NOMO-1 treated with dmso at 0.1 percent for 144 hours (cell line): ENCODE data around the gene PEG3.
"Not testable (repeated sequence)": the region's sequence is repeated elsewhere in the genome, so short reads cannot be mapped to it uniquely, and the experiment has no call there.

Experiments
- DNase-seq: peaks from one replicate; lab custom pipeline; 2025; ENCODE audit not compliant: unreplicated experiment; lab: John Stamatoyannopoulos, UW

The PEG3 gene

GRCh38 chr19:56840451-56841192 lies at the start of gene PEG3, which contains the start of gene ZIM2:
TSS of gene PEG3 (minus strand) at chr19:56840726. CDS start at chr19:56824655, 16,071 bp downstream.
TSS of gene ZIM2 (minus strand) at chr19:56840726. CDS start at chr19:56824277, 16,449 bp downstream.
- DNase-seq: no peak

GRCh38 chr19:56885173-56885985 lies 44.9 kb upstream of the PEG3 start:
- no peak for DNase-seq

DNA sequence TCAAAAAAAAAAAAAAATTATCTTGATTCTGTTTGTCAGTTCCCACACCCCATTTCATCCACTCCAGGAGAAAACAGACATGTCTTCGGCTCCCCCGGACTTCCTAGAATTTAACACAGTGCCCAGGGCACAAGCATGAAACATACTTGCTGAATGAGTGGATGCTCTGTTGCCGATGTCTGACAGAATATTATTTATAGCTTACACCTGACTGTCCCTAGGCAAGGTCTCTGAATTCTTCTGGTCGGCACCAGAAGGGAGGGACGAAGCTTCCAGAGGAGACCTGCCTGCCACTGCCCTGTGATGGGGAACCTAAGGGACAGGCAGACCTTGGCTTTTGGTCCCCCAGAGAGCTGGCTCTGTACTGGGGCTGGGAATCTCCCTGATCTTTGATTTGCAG lies 43.9 kb upstream of the PEG3 start:
- no peak for DNase-seq

GRCh38 chr19:56880592-56881190 lies 40.2 kb upstream of the PEG3 start:
- no peak for DNase-seq

- no peak for DNase-seq
These were observed 36.7 kb upstream of the PEG3 start for GRCh38 chr19:56877069-56877715.

GRCh38 chr19:56875717-56876116 lies 35.2 kb upstream of the PEG3 start:
- DNase-seq: no peak

- DNase-seq: no peak
These were observed 34.0 kb upstream of the PEG3 start for GRCh38 chr19:56874530-56874929.

DNA sequence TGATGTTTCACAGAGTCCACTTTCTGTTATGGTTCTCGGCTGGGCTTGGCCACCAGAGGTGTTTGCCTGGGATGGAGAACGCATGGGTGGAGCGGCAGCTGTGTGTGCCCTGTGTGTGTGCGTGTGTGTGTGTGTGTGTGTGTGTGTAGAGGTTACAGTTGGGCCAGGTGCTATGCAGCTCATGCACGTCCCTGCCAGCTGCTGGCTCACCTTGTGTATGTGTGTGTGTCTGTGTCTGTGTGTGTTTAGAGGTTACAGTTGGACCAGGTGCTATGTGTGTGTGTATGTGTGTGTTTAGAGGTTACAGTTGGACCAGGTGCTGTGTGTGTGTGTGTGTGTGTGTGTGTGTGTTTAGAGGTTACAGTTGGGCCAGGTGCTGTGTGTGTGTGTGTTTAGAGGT lies 33.0 kb upstream of the PEG3 start:
- DNase-seq: no peak

GRCh38 chr19:56869886-56870285 lies 29.4 kb upstream of the PEG3 start:
- no peak for DNase-seq

DNA sequence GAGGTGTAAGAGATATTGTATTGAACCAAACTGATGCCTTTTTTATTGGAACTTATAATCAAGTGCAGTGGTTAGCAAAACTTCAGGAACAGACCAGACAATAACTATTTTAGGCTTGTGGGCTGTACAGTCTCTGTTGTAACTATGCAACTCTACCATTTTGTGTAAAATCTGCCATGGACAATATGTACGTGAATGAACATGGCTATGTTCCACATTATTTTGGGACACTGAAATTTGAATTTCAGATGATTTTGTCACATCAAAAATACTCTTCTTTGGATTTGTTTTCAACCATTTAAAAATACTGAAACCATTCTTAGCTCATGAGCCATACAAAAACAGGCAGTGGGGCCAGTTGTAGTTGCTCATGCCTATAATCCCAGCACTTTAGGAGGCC lies 27.9 kb upstream of the PEG3 start:
- DNase-seq: no peak

DNA sequence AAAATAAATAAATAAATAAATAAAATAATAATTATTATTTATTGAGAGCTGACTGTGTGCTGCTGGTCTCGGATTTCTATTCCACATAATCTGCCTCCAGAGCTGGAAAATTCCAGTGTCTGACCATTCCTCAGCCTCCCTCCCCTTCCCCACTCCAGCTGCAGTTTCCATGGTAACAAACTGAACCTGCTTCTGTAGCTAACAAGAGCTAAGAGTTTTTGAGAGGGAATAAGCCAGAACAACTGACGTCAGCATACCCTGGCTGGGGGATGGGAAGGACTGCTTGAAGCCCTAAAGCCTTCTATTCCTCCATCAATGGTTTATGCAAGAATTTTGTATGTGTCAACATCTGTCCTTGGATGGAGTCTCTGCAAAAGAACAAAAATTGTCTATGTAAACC lies 26.0 kb upstream of the PEG3 start:
- DNase-seq: no peak

DNA sequence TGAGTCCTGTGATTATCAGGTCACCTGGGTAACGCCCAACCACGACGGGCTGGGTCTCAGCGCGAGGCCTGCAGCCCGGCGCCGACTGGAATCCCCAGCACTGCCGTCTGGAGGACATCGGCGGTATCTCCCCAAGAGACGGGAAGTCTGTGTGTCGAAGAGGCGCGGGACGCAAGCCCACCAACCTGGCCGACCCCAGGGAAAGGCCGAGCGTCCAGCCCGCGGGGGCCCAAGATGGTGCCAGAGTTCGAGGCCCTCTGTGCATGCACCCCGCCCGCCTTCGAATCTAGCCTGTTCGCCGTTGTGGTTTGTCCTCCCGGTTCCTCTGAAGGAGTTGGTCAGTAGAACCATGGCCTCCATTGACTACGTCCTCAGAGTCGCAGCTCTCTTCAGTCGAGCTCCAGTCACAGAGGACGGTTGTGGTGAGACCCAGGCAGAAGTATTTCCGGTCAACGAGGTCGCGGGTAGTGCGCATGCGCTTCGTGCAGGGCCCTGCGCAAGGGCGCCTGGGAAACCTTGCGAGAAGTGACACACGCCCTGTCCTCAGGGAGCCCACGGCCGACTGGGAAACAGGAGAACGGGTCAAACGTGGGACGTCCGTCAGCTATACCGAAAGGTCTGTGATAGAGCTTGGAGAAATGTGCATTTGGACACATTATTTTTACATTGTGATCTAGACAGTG lies 24.1 kb upstream of the PEG3 start:
- DNase-seq: no peak

- DNase-seq: no peak
These were observed 22.2 kb upstream of the PEG3 start for GRCh38 chr19:56862741-56863140.

GRCh38 chr19:56860409-56860808 lies 19.9 kb upstream of the PEG3 start:
- DNase-seq: not testable (repeated sequence)

GRCh38 chr19:56858026-56858425 lies 17.5 kb upstream of the PEG3 start:
- DNase-seq: no peak

- no peak for DNase-seq
These were observed 16.3 kb upstream of the PEG3 start for GRCh38 chr19:56856822-56857221.

- not testable (repeated sequence) for DNase-seq
These were observed 11.8 kb upstream of the PEG3 start for GRCh38 chr19:56852361-56852760.

- DNase-seq: no peak
These were observed 7.6 kb upstream of the PEG3 start for GRCh38 chr19:56848166-56848565.

GRCh38 chr19:56842412-56842811 lies 1.9 kb upstream of the PEG3 start:
- DNase-seq: no peak

GRCh38 chr19:56841193-56841543 lies 642 bp upstream of the PEG3 start:
- no peak for DNase-seq
